ENCODE data around the gene CENPX.
A peak's percentile ranks its signal among the peaks of the same experiment; 100 is the strongest.

Gene CENPX

DNA sequence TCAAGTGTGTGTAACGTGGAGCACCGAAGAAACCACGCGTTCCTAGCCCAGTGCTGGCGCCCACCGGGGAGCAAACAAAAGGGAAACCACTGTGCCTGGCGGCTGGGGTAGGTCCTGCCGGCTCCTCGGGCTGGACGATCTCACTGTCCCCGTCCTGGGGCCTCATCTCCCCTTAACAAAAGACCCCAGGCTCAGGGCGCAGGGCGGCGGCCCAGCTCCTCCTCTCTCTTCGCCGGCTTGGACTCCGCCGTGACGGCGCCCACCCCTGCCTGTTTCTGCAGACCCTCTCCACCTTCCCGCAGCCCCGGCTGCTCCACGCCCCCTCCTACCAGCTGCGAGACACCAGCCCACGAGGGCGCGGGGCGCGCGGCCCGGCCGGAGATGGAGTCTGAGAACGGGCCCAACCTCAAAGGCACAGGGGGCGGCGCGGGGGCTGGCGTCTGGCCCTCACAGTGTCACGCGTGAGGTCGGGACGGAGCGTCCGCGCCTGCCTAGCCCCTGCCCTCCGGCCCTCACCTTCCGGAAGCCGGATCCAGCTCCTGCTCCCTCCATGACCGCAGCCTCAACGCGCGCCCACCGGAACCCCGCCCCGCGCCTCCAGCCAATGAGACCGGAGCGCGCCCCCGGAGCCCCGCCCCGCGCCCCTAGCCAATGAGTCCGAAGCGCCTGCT, at the start of gene CENPX:
CENPX (minus strand) TSS at position 569 of the 671 bp plus-strand sequence; CDS start at position 552, 17 bp downstream.
- DNase-seq (ENCODE audit: low read depth in 2 of 2), result no peak

DNA sequence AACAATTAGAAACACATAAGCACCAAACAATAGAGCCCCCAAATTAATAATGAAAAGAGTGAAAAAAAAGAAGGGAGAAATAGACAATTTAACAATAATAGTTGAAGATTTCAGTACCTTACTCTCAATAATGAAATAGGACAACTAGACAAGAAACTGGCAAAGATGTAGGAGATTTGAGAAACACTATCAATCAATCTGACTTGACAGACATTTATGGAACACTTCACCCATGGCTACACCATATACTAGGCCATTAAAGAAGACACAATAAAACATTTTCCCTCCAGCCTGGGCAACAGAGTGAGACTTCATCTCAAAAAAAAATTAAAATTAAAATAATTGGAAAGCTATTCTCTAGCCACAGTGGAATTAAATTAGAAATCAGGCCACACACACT, 47.9 kb upstream of the CENPX start:
- DNase-seq (ENCODE audit: low read depth in 2 of 2), result no peak

DNA sequence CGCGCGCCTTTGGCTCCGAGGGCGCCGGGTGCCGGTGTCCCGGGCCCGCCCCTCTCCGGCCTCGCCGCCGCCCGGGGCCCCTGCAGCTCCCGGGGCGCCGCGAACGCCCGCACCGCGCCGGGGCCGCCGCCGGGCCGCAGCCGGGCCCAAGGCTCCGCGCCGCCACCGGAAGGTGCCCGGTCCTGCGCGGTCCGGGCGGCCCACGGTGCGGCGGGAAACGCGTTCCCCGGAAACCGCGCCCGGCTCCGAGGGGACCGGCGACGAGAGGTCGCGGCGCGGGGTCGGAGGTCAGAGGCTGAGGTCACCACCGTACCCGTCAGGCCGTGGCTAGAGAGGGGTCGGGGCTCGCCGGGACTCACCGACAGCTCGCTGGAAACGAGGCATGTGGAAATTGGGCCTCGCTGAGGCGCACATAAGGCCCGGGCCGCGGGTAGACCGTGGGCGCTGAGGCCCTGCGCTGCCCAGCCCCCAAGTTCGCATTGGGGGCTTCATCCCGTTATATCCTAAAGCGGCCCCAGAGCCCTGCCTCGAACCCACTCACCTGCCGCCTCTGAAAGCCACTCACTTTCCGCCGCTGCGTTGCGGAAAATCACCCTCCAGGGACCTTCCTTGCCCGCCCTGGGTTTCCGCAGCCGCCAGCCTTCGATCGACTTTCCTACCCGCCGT, 43.1 kb upstream of the CENPX start, which contains the start of gene DUS1L:
DUS1L (minus strand) TSS at position 167 of the 666 bp plus-strand sequence. CDS start 745 bp downstream, outside the sequence.
- peak; percentile 41 to 61 for DNase-seq (ENCODE audit: low read depth in 2 of 2)

DNA sequence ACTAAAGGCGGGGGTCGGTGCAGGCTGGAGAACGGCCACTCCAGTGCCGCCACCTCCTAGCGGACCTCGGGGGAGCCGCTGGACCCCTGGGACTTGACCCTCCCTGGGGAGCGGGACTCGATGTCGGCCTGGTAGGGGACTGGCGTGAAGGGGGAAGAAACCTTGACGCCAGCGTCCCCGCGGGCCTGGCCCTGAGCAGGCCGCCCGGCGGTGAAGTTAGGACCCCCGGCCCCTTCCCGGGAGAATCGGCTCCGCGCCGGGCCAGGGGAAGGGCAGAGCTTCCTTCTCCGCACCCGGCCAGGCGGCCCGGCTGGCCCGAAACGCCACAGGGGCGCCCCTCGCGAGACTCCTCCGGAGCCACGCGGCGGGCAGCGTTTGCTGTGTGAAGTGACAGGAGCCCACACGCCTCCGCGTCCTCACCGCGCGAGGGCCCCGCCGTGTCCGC, 42.5 kb upstream of the CENPX start:
- no peak for DNase-seq (ENCODE audit: low read depth in 2 of 2)

- no peak for DNase-seq (ENCODE audit: low read depth in 2 of 2)
Measured at GRCh38 chr17:82064433-82065192, 41.9 kb upstream of the CENPX start.

DNA sequence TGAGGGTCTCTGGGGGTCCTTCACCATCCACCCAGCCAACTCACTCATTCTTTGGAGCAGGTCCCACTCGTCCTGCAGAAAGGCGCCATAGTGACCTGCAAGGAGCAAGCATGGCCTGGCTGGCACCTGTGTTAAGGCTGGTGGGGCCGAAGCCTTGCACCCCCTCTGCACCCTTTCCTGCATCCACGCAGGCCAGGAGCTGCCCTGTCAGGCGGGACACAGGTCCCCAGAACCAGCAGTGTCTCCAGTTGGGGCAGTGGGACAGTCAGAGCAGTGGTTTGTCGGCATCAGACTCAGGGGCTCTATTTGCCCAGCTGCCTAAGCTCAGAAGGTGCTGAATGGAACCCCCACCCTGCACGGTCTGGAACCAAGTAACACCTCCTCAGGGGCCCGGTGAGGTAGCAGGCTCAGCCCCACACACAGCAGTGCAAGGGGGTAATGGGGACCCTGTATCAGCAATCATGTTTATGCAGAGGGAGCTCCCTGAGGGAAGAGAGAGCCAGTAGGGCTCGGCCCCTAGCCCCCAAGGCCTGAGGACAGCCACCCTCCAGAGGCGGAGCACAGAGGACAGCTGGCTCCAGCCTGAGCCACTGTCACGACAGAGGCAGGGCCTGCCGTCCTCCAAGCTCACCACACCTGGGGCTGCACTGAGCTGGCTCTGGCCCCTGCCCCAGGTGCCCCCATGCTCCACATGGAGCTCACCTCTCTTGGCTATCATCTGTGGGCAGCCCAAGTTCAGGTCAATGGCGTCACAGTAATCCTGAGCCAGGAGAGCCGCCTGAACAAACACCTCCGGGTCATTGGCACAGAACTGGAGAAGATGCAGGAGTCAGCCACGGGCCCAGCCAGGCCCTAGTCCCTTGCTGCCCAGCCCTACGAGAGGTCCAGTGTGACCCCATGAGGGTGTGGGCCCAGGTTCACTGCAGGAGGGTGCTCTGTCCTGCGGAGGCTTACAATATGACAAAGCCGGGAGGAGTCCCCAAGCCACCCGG, 41.0 kb upstream of the CENPX start:
- no peak for DNase-seq (ENCODE audit: low read depth in 2 of 2)

DNA sequence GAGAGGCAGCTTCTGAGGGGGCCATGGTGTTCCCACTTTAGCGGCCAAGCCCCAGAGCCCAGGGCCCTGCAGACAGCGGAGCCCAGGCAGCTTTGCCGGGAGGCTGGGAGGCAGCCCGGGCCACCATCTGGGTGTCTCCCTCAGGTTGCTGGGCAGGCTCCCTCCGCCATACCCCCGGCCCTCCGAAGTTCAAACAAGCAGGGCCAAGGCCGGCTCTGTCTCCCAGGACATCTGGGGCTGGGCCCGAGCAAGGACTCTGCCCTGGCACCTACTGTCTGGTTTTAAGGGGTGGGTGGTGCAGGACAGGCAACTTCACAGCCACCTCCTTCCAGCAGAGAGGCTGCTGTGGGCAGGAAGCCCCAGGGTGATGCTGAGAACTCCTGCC, 40.3 kb upstream of the CENPX start:
- no peak for DNase-seq (ENCODE audit: low read depth in 2 of 2)

DNA sequence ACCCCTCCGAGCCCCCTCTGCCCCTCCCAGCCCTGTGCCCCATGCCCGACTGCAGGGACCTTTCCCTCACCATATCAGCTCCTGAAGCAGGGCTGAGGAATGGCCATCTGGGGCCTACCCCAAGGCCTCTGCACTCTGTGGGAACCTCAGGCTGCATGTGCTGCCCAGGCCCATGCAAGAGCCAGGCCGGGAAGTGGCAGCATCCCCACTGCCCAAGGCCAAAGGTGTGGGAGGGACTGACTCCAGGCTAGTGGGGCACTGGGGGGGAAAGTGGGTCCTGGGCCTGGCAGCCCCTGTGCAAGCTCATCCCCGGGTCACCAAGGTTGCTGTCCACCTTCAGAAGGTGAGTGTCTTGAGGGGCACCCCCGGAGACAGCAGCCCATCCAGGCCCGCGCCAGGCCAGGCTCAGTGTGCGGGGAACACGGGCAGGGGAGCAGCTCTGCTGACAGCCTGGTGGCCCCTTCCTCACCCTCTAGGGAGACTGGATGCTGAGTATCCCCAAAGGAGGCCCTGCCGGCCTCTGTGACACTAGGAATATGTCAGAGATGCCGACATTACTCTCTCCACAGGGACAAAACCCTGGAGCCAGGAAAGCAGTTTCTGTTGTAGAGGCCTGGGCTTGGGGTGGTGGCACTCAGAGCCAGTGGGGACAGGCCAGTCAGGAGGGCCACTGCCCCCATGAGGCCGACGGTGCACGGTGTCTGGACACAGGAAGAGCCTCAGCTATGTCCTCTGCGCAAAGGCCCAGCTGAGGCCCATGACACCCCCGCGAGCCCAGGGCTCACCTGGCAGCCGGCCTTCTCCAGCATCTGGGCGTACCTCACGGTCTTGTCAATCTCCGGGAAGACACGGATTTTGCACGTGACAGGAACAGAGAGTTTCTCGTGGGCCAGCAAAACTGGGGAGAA, 39.7 kb upstream of the CENPX start:
- no peak for DNase-seq (ENCODE audit: low read depth in 2 of 2)

DNA sequence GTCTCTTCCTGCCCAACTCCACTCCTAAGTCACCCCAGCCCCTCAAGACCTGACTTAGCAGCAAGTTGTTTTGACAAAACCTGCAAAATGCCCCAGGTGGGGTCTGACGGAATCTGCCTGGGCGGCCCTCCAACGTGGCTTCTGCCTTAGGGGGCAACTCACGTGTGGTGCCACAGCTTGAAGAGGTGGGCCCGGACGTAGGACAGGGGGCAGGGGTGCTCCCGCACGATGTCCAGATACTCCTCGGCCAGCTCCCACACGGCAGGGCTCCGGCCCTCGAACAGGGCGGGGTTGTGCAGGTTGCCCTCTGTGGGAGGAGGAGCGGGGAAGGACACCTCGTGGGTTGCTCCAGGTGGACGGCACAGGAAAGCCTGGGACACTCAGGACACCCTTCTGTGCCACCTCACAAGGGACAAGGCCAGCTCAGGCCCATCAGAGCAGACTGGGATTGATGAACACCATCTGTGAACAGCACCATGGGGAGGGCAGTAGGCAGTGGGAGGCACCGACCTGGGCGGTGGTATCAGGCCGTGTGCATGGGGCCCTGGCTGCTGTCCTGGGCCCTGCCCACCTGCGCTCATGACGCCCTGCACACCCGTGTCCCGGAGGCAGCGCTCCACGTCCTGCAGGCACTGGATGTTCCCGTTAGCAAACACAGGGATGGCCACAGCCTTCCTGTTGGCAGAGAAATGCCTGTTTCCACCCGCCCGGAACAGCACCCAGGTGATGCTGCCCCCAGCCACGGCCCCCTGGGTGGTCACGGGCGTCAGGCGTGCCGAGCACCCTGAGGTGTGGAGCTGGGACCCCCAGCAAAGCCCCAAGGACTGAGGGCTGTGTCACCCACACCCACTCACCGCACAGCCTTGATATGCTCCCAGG, 38.6 kb upstream of the CENPX start:
- no peak for DNase-seq (ENCODE audit: low read depth in 2 of 2)

GRCh38 chr17:82060614-82061013, 37.9 kb upstream of the CENPX start:
- no peak for DNase-seq (ENCODE audit: low read depth in 2 of 2)

DNA sequence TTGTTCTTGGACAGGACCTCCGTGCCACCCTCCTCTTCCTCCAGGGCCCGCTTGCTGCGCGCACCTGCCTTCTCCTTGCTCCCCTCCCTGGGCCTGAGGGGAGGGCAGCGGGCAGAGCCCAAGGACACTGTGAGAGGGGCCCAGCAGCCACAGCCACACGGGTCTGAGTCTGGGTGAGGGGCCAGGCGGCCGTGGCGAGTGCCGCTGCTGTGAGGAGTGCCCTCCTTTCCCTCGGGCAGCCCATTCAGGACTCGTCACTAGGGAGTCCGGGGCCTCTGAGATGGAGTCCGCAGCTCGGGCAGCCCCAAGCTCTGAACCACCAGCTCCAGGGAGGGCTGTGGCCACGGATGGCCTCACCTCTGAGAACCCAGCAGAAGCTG, 37.3 kb upstream of the CENPX start:
- DNase-seq (ENCODE audit: low read depth in 2 of 2), result no peak

DNA sequence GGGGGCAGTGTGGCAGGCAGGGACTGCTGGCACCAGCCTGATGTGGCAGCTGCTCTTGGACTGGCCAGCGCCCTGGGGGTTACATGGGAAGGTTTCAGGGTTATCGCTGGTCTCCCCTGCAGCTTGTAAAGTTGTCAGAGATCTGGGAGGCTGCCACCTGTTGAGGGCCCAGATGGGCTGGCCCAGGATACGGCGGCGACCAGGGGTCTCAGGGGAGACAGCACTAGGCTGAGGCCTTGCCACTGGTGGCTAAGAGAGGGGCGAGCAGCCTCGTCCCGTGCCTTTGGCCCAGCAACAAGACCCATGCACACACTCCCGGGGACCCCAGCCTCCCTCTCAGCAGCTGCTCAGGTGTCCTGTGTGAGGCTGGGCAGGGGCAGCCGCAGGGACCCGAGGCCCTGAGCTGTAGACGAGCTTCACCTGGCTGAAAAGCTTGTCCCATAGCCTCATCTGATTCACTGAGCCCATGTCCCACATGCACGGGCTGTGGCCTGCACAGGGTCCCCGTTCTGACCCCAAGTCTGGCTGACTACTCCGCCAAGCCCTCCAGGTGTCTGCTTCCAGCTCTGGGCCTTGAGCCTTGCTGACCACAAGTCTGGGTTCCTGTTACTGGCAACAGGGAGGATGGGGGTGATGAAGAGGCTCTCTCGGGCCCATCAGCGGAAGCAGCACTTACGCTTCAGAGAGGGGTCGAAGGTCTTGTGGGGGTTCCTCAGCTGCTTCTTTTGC, 36.8 kb upstream of the CENPX start:
- DNase-seq (ENCODE audit: low read depth in 2 of 2), result no peak

- no peak for DNase-seq (ENCODE audit: low read depth in 2 of 2)
Measured at GRCh38 chr17:82058855-82059249, 36.2 kb upstream of the CENPX start.

GRCh38 chr17:82058230-82058854, 35.7 kb upstream of the CENPX start:
- no peak for DNase-seq (ENCODE audit: low read depth in 2 of 2)

- no peak for DNase-seq (ENCODE audit: low read depth in 2 of 2)
Measured at GRCh38 chr17:82056729-82057621, 34.3 kb upstream of the CENPX start.

- no peak for DNase-seq (ENCODE audit: low read depth in 2 of 2)
Measured at GRCh38 chr17:82055965-82056728, 33.5 kb upstream of the CENPX start.

Measured in stimulated activated CD4-positive, alpha-beta T cell treated with anti-CD3 and anti-CD28 coated beads, Interleukin-15, amount 100 ng/mL, for 48 hours (primary cell).